K562 (cell line): ENCODE measurements around the gene TMEM217. TPM values are rescaled to one million over a fixed set of nuclear protein-coding genes. Genes with fewer than 3 reads are reported as not detected.

ENCODE experiments used
- DLX4 ChIP-seq: fragments of 250-450 bp; sonication (Bioruptor Pico); IDR thresholded peaks from 2 replicates; pipeline ENCODE4 v1.6.1; 2021; ENCODE audit warnings: mild to moderate bottlenecking
- DNMT1 ChIP-seq: fragments of 450-650 bp; IDR thresholded peaks from 2 replicates; pipeline ENCODE4 v1.6.1; 2016; ENCODE audit warnings: antibody characterized with exemption, mild to moderate bottlenecking
- E2F3 ChIP-seq: fragments of 250-450 bp; sonication (Bioruptor Pico); IDR thresholded peaks from 2 replicates; pipeline ENCODE4 v1.4.0; 2020; ENCODE audit warnings: mild to moderate bottlenecking
- FOSL1 ChIP-seq: fragments of 200-800 bp; sonication (Bioruptor generic); conservative IDR thresholded peaks from 2 replicates; pipeline ENCODE4 v1.6.1; 2016; ENCODE audit warnings: missing genetic modification characterization, missing compliant biosample characterization
- GATAD2B ChIP-seq: fragments of 450-650 bp; IDR thresholded peaks from 2 replicates; pipeline ENCODE4 v1.6.1; 2017; ENCODE audit warnings: mild to moderate bottlenecking, borderline replicate concordance
- JUN ChIP-seq, 2 experiments: sonication (generic) in 1 of 2; formaldehyde crosslinking in 1 of 2; IDR thresholded peaks; 2 replicates each; pipeline versions ENCODE4 v1.6.1 to v1.8.0; 2012 to 2022; ENCODE audit warnings: borderline replicate concordance in 2 of 2, mild to moderate bottlenecking in 2 of 2, improper control_type of control experiment in 1 of 2, low read depth in 1 of 2, low read length in 1 of 2, missing genetic modification reagents in 1 of 2
- PURB ChIP-seq: sonication (generic); formaldehyde crosslinking; IDR thresholded peaks from 2 replicates; pipeline ENCODE4 v1.9.0; 2021; ENCODE audit warnings: low read depth, mild to moderate bottlenecking, missing genetic modification reagents
- RAD21 ChIP-seq, 2 experiments: fragments of 250-450 bp in 1 of 2; fragments of 450-650 bp in 1 of 2; sonication (Bioruptor Pico) in 1 of 2; formaldehyde crosslinking in 1 of 2; IDR thresholded peaks in 1 of 2; conservative IDR thresholded peaks in 1 of 2; 2 replicates each; pipeline versions ENCODE4 v1.4.0 to v1.8.0; 2020 to 2022; ENCODE audit warnings: mild to moderate bottlenecking in 2 of 2, moderate library complexity in 1 of 2
- RHOXF2B ChIP-seq: fragments of 250-450 bp; sonication (Bioruptor Pico); conservative IDR thresholded peaks from 2 replicates; pipeline ENCODE4 v1.5.1; 2021
- SAFB ChIP-seq: fragments of 200-400 bp; formaldehyde crosslinking; IDR thresholded peaks from 2 replicates; pipeline ENCODE4 v1.6.1; 2017; ENCODE audit warnings: low read depth, low read length, borderline replicate concordance
- SIN3B ChIP-seq: fragments of 450-650 bp; IDR thresholded peaks from 2 replicates; pipeline ENCODE4 v1.6.1; 2017; ENCODE audit warnings: low read depth, mild to moderate bottlenecking, moderate library complexity
- SREBF2 ChIP-seq: sonication (generic); formaldehyde crosslinking; IDR thresholded peaks from 2 replicates; pipeline ENCODE4 v1.4.0; 2020; ENCODE audit warnings: mild to moderate bottlenecking, missing genetic modification reagents
- THAP7 ChIP-seq: fragments of 250-450 bp; sonication (Bioruptor Pico); IDR thresholded peaks from 2 replicates; pipeline ENCODE4 v1.5.0; 2021
- TSHZ1 ChIP-seq: fragments of 250-450 bp; sonication (Bioruptor Pico); IDR thresholded peaks from 2 replicates; pipeline ENCODE4 v1.4.0; 2020; ENCODE audit warnings: mild to moderate bottlenecking, moderate library complexity
- U2AF2 ChIP-seq: fragments of 200-400 bp; formaldehyde crosslinking; optimal IDR thresholded peaks from 2 replicates; pipeline ENCODE3; 2017; ENCODE audit warnings: low read depth, mild to moderate bottlenecking, low read length
- ZC3H11A ChIP-seq: IDR thresholded peaks from 2 replicates; pipeline ENCODE4 v1.6.1; 2012; ENCODE audit warnings: low read depth, low read length, improper control_type of control experiment
- ZNF609 ChIP-seq: sonication (generic); formaldehyde crosslinking; IDR thresholded peaks from 2 replicates; pipeline ENCODE4 v1.8.1; 2023; ENCODE audit warnings: missing genetic modification reagents, mild to moderate bottlenecking, borderline replicate concordance
- polyA plus RNA-seq, 8 experiments: library from polyadenylated mRNA; depleted of rRNA in 4 of 8; stranded (reverse) in 5 of 8; unstranded in 3 of 8; fragments of >200 nt; fragmentation: Nextera tagmentation in 2 of 8; fragmentation: Illumina TruSeq in 1 of 8; extraction: Ambion mirVana in 2 of 8; extraction: Trizol in 1 of 8; gene quantifications; 2 replicates each; pipeline versions ENCODE4 v1.2.1 to v1.2.3, GENCODE V29; 2011 to 2014; ENCODE audit warnings: inconsistent platforms in 1 of 8, missing spikeins in 1 of 8
- total RNA-seq, 7 experiments: library from RNA; depleted of rRNA in 6 of 7; stranded (reverse); fragments of >200 nt in 6 of 7; fragmentation: Illumina TruSeq in 2 of 7; extraction: Trizol in 2 of 7; gene quantifications; 2 replicates each; pipeline versions ENCODE4 v1.2.1 to v1.2.3, GENCODE V29; 2011 to 2021; ENCODE audit warnings: low replicate concordance in 1 of 7

TMEM217 gene
- total and polyA plus RNA-seq, 9 of the 15 experiments (the other 6 are each of a cell fraction or from before 2014, with no cell fraction given), result 1.3 to 8.0 (median 1.9) TPM

- TF ChIP-seq TSHZ1 (no peak), E2F3 (CRISPR knock-in tag) (no peak), U2AF2 (no peak), DNMT1 (peak; percentile 100), ZNF609 (CRISPR knock-in tag) (no peak), JUN (IDR thresholded peaks at IDR 0.05; ENCODE audit: borderline replicate concordance, low read depth, low read length) (peak; percentile 58; the same call in 1 of the 2 replicates), JUN (CRISPR knock-in tag; IDR thresholded peaks at IDR 0.05; ENCODE audit: borderline replicate concordance) (no peak), SREBF2 (CRISPR knock-in tag) (no peak), ZC3H11A (no peak), DLX4 (no peak), RHOXF2B (no peak; the same call in 1 of the 2 replicates), SAFB (no peak), RAD21 (CRISPR knock-in tag; conservative IDR thresholded peaks at IDR 0.05 in 1 of 2, IDR thresholded peaks at IDR 0.05 in 1 of 2) (peak; percentile 13 to 25; a peak in 3 of 4 replicates), THAP7 (no peak), PURB (CRISPR knock-in tag) (no peak), SIN3B (no peak), FOSL1 (tag) (peak; percentile 87), GATAD2B (no peak)
Observed at GRCh38 chr6:37204014-37204751, 53.8 kb downstream of the TMEM217 start (continued).
